ENCODE measurements around the gene LOXHD1.

LOXHD1 gene

DNA sequence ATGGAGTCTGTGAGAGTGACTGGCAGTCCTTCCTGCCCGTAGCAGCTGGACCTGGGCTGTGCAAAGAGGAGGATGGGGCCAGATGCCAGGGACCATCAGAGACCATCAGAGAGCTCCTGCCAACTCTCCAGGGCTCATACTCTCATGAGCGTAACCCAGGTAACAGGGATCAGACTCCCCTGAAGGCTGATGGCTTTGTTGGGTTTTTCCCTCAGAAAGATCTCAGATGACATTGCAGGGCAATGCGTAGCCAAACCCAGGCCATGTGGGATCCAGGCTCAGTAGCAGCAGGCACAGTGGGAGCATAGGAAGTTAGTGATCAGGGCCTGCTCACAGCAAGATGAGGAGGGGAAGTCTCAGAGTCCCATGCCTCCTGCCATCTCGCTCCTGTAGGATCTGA is 218.0 kb downstream of the LOXHD1 start:
- FAIRE-seq, result no peak

DNA sequence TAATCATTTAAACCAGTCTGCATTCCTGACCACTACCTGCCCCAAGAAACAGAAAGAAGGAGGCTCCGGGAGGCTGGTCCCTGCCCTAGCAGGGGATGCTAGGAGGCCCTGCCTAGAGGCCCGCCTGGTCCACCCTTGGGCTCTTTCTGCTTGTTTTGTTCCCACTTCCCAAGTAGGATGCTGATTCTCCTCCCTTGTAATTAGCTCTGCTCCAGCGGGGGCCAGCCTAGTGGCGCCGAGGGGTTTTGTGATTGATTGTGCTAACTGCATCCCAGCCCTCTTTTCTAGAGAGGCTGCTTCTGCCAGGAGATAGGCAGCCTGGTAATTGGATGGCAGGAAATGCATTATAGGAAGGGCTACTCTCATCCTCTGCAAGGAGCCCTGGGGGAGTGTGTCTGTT is 220.0 kb downstream of the LOXHD1 start:
- FAIRE-seq, result no peak

DNA sequence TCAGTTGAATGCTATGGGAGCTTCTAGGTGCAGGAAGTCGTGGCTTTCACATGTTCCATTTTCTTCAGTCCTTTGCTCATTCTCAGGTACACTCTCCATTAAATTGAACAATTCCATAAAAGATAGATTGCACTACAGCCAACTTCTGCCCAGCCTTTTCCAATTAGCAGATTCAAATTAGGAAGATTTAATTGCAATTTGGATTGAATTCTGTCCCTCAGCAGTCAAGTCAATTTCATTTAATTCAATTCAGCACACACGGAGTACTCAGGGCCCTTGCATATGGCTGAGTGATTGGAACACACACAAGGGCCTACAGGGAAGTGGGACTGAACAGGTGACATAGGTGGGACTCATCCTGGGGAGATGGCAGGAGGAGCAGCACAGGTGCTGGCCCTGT is 220.4 kb downstream of the LOXHD1 start:
- FAIRE-seq, result no peak

DNA sequence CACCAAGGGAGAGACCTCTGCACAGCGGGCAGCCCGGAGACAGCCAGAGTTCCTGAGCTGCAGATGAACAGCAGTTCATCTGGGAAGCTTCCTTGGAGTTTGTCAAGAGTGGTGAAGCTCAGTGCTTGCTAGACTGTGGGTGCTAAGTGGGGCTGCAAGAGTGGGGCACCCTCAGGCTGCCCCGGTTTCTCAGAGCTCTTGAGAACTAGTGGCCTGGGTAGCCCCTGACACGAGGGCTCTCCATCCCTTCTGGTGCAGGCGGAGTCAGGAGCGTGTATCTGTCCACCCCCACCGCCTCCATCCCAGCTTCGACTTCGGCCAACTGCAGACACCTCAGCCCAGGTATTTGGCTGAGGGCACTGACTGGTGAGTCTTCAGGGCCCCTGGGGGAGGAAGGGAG is 222.0 kb downstream of the LOXHD1 start:
- no peak for FAIRE-seq

GRCh38 chr18:46434629-46435028 is 222.4 kb downstream of the LOXHD1 start:
- FAIRE-seq, result no peak

DNA sequence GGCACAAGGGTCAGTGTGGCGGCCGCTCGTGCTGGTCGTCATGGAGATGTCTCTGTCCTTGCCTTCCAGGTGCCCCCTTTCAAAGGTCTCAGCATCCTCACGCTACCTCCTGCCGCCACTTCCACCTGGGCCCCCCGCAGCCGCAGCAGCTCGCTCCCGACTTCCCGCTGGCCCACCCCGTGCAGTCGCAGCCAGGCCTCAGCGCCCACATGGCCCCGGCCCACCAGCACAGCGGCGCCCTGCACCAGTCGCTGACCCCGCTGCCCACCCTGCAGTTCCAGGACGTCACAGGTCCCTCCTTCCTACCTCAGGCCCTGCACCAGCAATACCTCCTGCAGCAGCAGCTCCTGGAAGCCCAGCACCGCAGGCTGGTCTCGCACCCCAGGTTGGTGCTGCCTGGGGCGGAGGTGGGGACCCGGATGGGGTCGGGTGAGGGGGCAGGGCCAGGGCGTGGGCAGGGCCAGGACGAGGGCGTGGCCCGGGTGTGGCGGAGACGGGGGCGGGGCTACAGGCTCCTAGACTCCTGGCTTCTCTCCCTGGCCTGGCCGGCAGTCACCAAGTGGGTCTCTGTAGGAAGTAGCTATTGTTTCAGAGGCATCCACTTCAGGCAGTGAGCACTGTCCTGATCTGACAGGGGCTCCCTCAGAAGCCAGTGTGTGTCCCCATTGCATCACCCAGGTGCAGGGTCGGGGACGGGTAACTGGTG is 223.7 kb downstream of the LOXHD1 start:
- FAIRE-seq, result no peak

DNA sequence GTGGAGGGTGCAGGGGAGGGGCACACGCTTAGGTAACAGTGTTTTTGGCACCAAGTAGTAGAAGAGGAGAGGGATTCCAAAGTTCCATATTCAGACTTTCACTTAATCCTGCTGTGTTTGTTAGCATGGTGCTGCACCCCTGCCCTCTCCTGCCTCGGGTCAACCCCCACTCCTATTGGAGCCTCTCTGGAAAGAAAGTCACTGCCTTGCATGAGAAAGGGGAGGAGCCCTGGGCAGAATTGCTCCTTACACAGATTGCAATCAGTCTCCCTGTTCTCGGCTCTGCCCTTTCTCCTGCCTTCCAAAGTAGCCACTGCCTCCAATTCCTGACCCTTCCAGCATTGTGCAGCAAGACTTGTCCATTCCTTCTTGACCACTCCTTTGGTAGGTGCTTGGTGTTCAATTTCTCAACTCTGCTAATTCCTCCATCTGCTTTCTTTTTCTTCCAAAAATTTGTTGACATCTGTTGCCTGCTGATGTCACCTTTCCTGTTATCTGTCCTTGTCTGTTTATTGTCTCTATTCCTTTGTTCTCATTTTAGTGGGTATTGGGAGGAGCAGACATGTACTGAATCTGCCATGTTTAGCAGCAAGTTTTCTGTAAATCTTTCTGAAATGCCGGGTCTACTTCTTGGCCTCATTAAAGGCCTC is 225.4 kb downstream of the LOXHD1 start:
- no peak for FAIRE-seq

GRCh38 chr18:46429649-46430224 is 227.3 kb downstream of the LOXHD1 start:
- FAIRE-seq, result no peak

DNA sequence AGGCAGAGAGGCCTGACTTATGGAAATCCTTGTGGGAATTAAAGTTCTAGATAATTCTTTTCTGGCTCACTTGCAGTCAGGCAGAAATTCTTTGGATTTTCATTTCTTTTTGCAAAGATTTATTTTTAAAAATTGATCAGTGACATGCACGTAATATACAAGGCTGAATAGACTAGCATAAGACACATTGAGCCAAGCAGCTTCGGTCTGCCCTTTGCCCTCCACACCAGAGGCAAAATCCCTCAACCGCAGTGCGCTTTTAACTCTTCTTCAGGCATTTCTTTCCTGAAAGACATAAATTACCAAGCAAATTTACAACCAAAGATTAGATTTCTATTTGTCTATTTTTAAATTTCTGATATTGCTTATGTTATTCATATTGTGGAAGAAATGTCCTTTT is 227.9 kb downstream of the LOXHD1 start:
- no peak for FAIRE-seq

DNA sequence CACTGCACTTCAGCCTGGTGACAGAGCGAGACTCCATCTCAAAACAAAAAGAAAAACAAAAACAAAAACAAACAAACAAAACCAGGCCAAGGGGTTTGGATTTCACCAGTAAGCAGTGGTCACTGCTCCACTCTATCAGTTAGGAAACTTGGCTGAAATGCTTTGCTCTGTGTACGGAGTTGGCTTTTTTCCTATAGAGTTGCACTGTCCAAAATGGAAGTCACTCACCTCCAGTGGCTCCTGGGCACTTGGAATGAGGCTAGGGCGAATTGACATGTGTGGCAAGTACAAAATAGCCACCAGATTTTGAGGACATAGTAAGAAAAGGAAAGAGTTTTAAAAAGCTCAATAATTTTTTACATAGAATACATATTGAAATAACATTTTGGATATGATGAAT is 228.7 kb downstream of the LOXHD1 start:
- FAIRE-seq, result no peak

- no peak for FAIRE-seq
Measured at GRCh38 chr18:46427216-46427995, 229.6 kb downstream of the LOXHD1 start.
